SHP77 (cell line): ENCODE data around the gene ZNF787.
"Not testable (repeated sequence)": the region's sequence is repeated elsewhere in the genome, so short reads cannot be mapped to it uniquely, and the experiment has no call there.

ENCODE experiments used
- DNase-seq, 2 experiments: peaks; one replicate each; lab custom pipeline; 2025; lab: John Stamatoyannopoulos, UW

ZNF787 gene

GRCh38 chr19:56121180-56122167, at the start of gene ZNF787:
ZNF787 (minus strand) TSS chr19:56121295; CDS start chr19:56103217, 18,078 bp downstream.
- peak; percentile 93 for DNase-seq

- peak; percentile 39 to 77 for DNase-seq
These were observed 49.2 kb upstream of the ZNF787 start for GRCh38 chr19:56170261-56170660.

GRCh38 chr19:56167064-56167578, 46.0 kb upstream of the ZNF787 start:
- DNase-seq, result no peak

GRCh38 chr19:56163097-56163496, 42.0 kb upstream of the ZNF787 start:
- DNase-seq, result no peak

- DNase-seq, result no peak
These were observed 41.2 kb upstream of the ZNF787 start for GRCh38 chr19:56162258-56162657.

GRCh38 chr19:56161534-56161933, 40.4 kb upstream of the ZNF787 start:
- no peak for DNase-seq

- no peak for DNase-seq
These were observed 38.7 kb upstream of the ZNF787 start for GRCh38 chr19:56159622-56160271.

GRCh38 chr19:56159009-56159559, 38.0 kb upstream of the ZNF787 start:
- no peak for DNase-seq

- DNase-seq, result no peak
These were observed 37.2 kb upstream of the ZNF787 start for GRCh38 chr19:56158170-56158757.

GRCh38 chr19:56156768-56157167, 35.7 kb upstream of the ZNF787 start:
- no peak for DNase-seq

GRCh38 chr19:56155124-56155687, 34.1 kb upstream of the ZNF787 start:
- DNase-seq, result no peak

- no peak for DNase-seq
These were observed 32.4 kb upstream of the ZNF787 start for GRCh38 chr19:56153507-56153906.

- no peak for DNase-seq
These were observed 31.5 kb upstream of the ZNF787 start for GRCh38 chr19:56152644-56153043.

- DNase-seq, result no peak
These were observed 29.3 kb upstream of the ZNF787 start for GRCh38 chr19:56150358-56150757.

- DNase-seq, result no peak
These were observed 28.6 kb upstream of the ZNF787 start for GRCh38 chr19:56149656-56150038.

- not testable (repeated sequence) for DNase-seq
These were observed 28.0 kb upstream of the ZNF787 start for GRCh38 chr19:56148955-56149655.

- DNase-seq, result no peak
These were observed 27.0 kb upstream of the ZNF787 start for GRCh38 chr19:56148096-56148495.

- no peak for DNase-seq
These were observed 26.2 kb upstream of the ZNF787 start for GRCh38 chr19:56147307-56147706.

- no peak for DNase-seq
These were observed 25.8 kb upstream of the ZNF787 start for GRCh38 chr19:56146904-56147303.

GRCh38 chr19:56145698-56146097, 24.6 kb upstream of the ZNF787 start:
- no peak for DNase-seq

- no peak for DNase-seq
These were observed 23.7 kb upstream of the ZNF787 start for GRCh38 chr19:56144831-56145230.
